ENCODE data around the gene RARRES1.

- TF ChIP-seq CTCF (IDR thresholded peaks at IDR 0.05) (no peak), POLR2AphosphoS5 (IDR thresholded peaks at IDR 0.05) (no peak)
Observed at GRCh38 chr3:158771577-158771976, 39.3 kb upstream of the RARRES1 start.

Measured in prostate gland (tissue), 2 donors.